ENCODE data around the gene FKBP11. TPM values are rescaled to one million over a fixed set of nuclear protein-coding genes. Genes with fewer than 3 reads are reported as not detected.

Gene FKBP11
- 32.1 and 40.5 TPM in 2 replicates for total RNA-seq

GRCh38 chr12:48925304-48926011 is at the start of gene FKBP11:
FKBP11 (minus strand) TSS chr12:48925492; CDS start chr12:48925428, 64 bp downstream.

GRCh38 chr12:48957141-48958048 is 32.1 kb upstream of the FKBP11 start, which contains the start of gene ARF3:
ARF3 (minus strand) TSS chr12:48957487; CDS start chr12:48941095, 16,392 bp downstream.

Other genes with a start within 250 kb of the FKBP11 start
- 44.8 and 50.6 TPM in 2 replicates for gene KANSL2, start 243.3 kb downstream of the FKBP11 start, total RNA-seq
- 29.4 and 32.9 TPM in 2 replicates for gene CCNT1, start 208.8 kb downstream of the FKBP11 start, total RNA-seq
- gene ADCY6, start 136.4 kb downstream of the FKBP11 start, total RNA-seq = 56.7 and 65.7 TPM in 2 replicates
- 9.2 and 22.7 TPM in 2 replicates for gene CACNB3, start 107.0 kb downstream of the FKBP11 start, total RNA-seq
- gene DDX23, start 73.3 kb downstream of the FKBP11 start, total RNA-seq = 75.4 and 101 TPM in 2 replicates
- gene RND1, start 59.6 kb downstream of the FKBP11 start, total RNA-seq = 0.09 and 0.59 TPM in 2 replicates
- 31.2 and 52.1 TPM in 2 replicates for gene ARF3, start 32.0 kb upstream of the FKBP11 start, total RNA-seq
- gene WNT10B, start 46.2 kb upstream of the FKBP11 start, total RNA-seq = 0.28 TPM in 1 of 2 replicates, not detected in the other
- gene WNT1, start 52.8 kb upstream of the FKBP11 start, total RNA-seq = not detected in 2 replicates
- gene DDN, start 73.9 kb upstream of the FKBP11 start, total RNA-seq = under 0.01 and 0.18 TPM in 2 replicates
- 59.7 and 62.7 TPM in 2 replicates for gene PRKAG1, start 93.3 kb upstream of the FKBP11 start, total RNA-seq
- gene KMT2D, start 135.3 kb upstream of the FKBP11 start, total RNA-seq = 38.0 and 105 TPM in 2 replicates
- 0.30 and 0.55 TPM in 2 replicates for gene RHEBL1, start 144.5 kb upstream of the FKBP11 start, total RNA-seq
- 0.05 TPM in 1 of 2 replicates, not detected in the other for gene DHH, start 169.3 kb upstream of the FKBP11 start, total RNA-seq
- gene LMBR1L, start 185.4 kb upstream of the FKBP11 start, total RNA-seq = 37.6 and 56.4 TPM in 2 replicates
- gene TUBA1B, start 205.9 kb upstream of the FKBP11 start, total RNA-seq = 515 and 1,601 TPM in 2 replicates

Data from smooth muscle cell of the umbilical artery (primary cell).